HG02763 (cell line): Measurements from ENCODE around the gene HAPLN3.

Experiments used
- ATAC-seq: cut with Tn5 transposase; IDR thresholded peaks from one replicate; pipeline ENCODE4 v1.9.1; 2021; ENCODE audit warnings: mild to moderate bottlenecking, moderate library complexity; ENCODE audit not compliant: unreplicated experiment

Gene HAPLN3

DNA sequence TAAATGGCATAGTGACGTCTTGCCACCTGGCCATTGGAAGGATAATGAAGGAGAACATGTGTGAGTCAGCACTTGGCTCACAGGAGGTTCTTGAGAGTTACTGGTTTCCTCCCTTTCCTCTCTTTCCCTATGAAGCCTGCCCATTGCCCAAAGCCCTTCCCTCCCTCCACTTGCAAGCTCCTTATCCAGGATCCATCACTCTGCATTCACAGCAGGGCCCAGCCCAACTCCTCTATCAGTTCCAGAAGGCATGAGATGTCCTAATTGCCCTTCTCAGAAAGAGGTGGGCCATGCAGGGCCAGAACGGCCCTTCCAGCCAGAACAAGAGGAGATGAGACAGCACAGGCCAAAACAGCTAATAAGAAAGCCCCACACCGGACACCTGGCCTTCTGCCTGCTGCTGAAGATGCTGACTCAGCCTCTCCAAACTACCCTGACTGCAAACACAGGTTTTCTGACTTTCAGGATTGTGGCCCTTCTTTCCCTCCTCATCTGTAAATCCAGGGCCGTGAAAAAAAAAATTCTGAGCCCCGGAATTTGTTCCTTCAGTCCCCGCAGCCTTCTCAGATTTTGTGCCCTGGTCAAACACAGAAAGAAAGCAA is 29.7 kb downstream of the HAPLN3 start:
- no peak for ATAC-seq

DNA sequence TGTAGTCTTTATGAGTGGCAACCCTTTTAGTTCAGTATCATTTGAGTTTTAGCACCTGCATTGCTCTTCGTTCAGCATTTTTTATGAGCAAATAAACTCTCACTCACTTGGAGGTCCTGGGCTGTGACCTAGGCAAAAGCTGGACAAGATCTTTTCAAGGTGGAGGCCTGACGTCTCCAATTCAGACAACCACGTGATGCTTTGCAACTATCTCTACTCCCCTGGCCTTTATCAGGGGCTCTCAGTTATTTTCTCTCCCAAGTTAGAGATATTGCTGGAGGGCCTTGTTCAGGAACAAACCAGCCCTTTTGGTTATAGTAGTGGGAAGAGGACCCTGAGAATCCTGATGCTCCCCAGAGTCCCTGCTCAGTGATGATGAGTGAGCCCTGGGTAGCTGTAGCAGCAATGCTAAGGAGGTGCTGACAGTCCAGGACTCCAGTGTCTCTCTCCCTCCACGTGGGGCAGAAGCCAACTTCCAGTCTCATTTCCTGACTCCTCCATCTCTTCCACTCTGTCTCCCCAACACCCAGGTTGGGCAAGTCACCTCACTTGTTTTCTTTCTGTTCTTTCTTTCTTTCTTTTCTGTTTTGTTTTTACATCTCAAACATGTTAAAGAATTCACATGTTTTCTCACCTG is 30.4 kb downstream of the HAPLN3 start:
- no peak for ATAC-seq

- ATAC-seq: no peak
Observed at GRCh38 chr15:88863412-88863811, 31.9 kb downstream of the HAPLN3 start.

DNA sequence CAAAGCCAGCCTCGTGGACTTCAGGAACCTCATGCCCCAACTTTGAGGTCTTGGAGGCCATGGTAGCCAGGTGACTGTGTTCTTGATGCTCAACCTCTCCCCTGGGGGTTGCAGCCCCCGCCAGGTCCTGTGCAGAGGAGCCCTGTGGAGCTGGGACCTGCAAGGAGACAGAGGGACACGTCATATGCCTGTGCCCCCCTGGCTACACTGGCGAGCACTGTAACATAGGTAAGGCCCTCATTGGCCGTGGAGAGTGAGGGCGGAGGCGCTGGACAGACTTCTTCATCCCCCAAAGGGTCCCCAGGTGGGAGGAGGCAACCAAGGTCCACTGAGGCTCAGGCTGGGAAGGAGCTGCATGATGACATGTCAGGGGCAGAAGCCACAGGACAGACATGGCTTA is 35.1 kb downstream of the HAPLN3 start:
- ATAC-seq: no peak

GRCh38 chr15:88859550-88859949 is 35.8 kb downstream of the HAPLN3 start:
- ATAC-seq: no peak

DNA sequence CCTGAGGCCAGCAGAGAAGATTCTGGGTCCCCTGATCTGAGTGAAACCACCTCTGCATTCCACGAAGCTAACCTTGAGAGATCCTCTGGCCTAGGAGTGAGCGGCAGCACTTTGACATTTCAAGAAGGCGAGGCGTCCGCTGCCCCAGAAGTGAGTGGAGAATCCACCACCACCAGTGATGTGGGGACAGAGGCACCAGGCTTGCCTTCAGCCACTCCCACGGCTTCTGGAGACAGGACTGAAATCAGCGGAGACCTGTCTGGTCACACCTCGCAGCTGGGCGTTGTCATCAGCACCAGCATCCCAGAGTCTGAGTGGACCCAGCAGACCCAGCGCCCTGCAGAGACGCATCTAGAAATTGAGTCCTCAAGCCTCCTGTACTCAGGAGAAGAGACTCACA is 36.4 kb downstream of the HAPLN3 start:
- no peak for ATAC-seq

DNA sequence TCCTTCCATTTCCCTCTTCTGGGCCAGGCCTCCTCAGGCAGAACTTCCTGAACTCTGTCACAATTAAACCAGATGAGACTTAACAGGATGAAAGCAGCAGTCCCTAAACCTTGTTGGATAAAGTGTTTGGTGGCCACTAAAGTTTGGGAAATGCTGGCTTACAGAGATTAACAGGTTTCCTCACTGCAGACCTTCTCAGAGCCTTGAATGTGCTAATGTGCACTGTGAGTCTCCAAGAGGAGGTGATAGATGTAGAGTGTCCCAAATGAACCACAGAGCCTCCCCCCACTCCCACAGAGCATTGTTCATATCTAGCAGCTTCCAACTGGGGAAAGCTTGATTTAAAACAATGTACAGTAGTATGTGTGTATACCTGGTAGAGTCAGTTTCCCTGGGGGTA is 42.9 kb downstream of the HAPLN3 start:
- ATAC-seq: no peak

GRCh38 chr15:88849376-88850072 is 45.8 kb downstream of the HAPLN3 start:
- no peak for ATAC-seq

- ATAC-seq: no peak
Observed at GRCh38 chr15:88848203-88848602, 47.1 kb downstream of the HAPLN3 start.

GRCh38 chr15:88847144-88847543 is 48.2 kb downstream of the HAPLN3 start:
- no peak for ATAC-seq

DNA sequence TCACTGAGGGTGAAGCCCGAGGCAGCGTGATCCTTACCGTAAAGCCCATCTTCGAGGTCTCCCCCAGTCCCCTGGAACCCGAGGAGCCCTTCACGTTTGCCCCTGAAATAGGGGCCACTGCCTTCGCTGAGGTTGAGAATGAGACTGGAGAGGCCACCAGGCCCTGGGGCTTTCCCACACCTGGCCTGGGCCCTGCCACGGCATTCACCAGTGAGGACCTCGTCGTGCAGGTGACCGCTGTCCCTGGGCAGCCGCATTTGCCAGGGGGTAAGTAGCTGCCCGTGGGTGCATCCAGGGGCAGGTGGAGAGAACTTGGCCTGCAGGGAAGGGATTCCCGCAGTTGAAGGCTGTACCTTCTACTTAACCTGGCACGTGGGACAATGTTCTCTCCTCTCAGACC is 49.7 kb downstream of the HAPLN3 start:
- ATAC-seq: no peak

DNA sequence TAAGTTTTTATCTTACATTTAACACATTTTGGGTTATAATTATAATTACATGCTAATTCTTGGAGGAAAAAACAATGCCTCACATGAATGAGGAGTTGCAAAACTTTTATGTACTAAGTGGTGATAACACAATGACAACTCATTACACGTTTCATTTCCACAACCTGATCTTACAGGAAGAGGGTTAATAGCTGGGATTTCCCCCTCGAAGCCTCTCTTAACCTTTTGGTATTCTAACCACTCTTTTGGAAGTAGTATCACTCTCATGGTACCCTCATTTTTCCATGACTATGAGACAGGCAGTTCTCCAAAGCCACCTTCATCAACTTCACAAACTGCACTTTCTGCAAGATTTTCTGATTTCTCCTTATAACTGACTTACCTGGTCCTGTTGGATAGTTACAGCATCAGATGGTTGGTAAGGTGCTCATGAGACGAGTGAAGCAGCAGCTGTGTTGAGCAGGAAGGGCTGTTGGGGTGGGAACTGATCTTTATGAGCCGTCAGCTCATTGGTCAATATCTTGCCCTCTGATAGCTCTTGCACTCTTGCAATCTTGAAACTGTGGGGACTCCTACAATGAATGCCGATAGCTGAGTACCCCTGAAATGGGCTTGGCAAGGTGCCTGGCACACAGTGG is 50.5 kb downstream of the HAPLN3 start:
- no peak for ATAC-seq

DNA sequence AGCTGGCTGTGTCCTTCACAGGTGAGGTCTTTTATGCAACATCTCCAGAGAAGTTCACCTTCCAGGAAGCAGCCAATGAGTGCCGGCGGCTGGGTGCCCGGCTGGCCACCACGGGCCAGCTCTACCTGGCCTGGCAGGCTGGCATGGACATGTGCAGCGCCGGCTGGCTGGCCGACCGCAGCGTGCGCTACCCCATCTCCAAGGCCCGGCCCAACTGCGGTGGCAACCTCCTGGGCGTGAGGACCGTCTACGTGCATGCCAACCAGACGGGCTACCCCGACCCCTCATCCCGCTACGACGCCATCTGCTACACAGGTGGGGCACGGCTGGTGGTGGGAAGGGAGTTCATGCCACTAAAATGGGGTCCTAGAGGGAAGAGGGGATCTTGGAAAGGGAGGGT is 52.0 kb downstream of the HAPLN3 start:
- ATAC-seq: no peak

DNA sequence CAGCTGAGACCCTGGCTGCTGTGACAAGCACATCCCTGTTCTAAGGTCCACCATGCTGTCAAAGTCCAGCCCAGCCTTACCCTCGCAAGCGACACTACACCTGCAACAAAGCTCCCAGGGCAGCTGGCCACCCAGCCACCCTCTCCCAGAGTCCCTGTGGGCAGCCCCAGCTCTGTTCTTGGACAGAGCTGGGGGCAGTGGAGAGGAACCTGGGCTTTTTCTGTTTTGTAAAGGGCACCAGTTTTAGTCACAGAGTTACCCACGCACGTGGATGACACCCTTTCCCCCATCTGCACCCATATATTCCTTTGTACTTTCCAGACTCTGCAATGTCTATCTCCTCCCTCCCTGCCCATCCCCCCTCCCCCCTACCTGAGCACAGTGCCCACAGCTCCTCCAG is 53.2 kb downstream of the HAPLN3 start:
- no peak for ATAC-seq

GRCh38 chr15:88841236-88841635 is 54.1 kb downstream of the HAPLN3 start:
- ATAC-seq: no peak

GRCh38 chr15:88839961-88840360 is 55.4 kb downstream of the HAPLN3 start:
- no peak for ATAC-seq

GRCh38 chr15:88839146-88839545 is 56.2 kb downstream of the HAPLN3 start:
- ATAC-seq: no peak

- no peak for ATAC-seq
Observed at GRCh38 chr15:88838667-88839066, 56.7 kb downstream of the HAPLN3 start.

GRCh38 chr15:88835646-88836045 is 59.7 kb downstream of the HAPLN3 start:
- ATAC-seq: no peak

DNA sequence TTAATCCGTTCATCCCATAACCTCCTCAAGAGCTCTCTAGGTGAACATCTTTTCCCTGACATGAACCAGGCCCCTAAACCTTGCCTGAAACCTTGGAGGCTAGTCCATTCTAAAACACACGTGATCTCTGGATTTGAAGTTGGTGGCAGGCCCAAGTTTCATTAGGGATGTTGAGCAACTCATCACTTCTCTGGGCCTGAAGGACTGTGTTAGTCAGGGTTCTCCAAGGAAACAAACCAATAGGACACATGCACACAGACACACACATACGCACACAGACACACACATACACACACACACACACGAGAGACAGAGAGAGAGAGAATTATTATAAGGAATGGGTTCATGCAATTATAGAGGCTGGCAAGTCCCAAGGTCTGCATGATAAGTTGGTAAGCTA is 60.2 kb downstream of the HAPLN3 start:
- no peak for ATAC-seq

DNA sequence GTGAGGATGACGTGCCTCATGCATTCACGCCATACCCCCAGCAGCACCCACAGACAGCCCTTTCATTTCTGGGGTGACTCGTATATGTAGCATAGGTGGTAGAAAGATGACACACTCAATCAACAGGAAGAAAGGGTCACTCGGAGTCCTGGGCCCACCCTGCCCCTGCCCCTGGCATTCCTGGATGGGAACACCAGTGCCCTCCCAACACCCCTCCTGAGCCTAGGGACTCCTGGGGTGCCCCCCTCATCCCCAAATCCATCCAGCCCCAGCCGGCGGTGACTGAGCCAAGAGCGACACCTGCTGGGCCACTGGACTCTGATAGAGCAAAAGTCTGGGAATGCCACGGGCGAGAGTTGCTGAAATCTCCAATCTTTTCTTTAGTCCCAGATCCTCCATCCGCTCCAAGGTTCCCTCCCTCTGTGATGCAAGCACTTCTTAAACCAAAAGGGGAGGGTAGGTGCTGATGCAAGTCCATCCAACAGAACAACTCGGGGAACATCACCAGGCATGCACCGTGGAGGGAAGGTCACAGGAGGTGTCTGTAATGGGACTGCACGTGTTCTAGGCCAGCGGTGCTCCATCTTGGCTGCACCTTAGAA is 61.0 kb downstream of the HAPLN3 start:
- ATAC-seq: no peak

- ATAC-seq: no peak
Observed at GRCh38 chr15:88833731-88834100, 61.6 kb downstream of the HAPLN3 start.
